Measurements from ENCODE around the gene MAGEB6B.
"Not testable (repeated sequence)": the region's sequence is repeated elsewhere in the genome, so short reads cannot be mapped to it uniquely, and the experiment has no call there.

DNA sequence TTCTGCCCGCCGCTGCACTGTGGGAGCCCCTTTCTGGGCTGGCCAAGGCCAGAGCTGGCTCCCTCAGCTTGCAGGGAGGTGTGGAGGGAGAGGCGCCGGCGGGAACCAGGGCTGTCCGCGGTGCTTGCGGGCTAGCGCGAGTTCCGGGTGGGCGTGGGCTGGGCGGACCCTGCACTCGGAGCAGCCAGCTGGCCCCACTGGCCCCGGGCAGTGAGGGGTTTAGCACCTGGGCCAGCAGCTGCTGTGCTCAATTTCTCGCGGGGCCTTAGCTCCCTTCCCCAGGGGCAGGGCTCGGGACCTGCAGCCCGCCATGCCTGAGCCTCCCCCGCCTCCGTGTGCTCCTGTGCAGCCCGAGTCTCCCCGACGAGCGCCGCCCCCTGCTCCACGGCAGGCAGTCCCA, 44.3 kb downstream of the MAGEB6B start:
- TF ChIP-seq, protein P1, sequence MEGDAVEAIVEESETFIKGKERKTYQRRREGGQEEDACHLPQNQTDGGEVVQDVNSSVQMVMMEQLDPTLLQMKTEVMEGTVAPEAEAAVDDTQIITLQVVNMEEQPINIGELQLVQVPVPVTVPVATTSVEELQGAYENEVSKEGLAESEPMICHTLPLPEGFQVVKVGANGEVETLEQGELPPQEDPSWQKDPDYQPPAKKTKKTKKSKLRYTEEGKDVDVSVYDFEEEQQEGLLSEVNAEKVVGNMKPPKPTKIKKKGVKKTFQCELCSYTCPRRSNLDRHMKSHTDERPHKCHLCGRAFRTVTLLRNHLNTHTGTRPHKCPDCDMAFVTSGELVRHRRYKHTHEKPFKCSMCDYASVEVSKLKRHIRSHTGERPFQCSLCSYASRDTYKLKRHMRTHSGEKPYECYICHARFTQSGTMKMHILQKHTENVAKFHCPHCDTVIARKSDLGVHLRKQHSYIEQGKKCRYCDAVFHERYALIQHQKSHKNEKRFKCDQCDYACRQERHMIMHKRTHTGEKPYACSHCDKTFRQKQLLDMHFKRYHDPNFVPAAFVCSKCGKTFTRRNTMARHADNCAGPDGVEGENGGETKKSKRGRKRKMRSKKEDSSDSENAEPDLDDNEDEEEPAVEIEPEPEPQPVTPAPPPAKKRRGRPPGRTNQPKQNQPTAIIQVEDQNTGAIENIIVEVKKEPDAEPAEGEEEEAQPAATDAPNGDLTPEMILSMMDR (conservative IDR thresholded peaks at IDR 0.05; ENCODE audit: low read depth, low read length), result not testable (repeated sequence)
- not testable (repeated sequence) for TF ChIP-seq EZH2 (IDR thresholded peaks at IDR 0.05; ENCODE audit: low read length, unreplicated experiment)

Measured in PC-3 (cell line).